ENCODE data around the gene CYB561. TPM values are rescaled to one million over a fixed set of nuclear protein-coding genes. Genes with fewer than 3 reads are reported as not detected.

CYB561 gene
- total RNA-seq, 1 experiment from 2014 or later, result 57.2 TPM

GRCh38 chr17:63479495-63480184 lies 33.5 kb upstream of the CYB561 start:
- Mint-ChIP-seq H3K27ac (ENCODE audit: low read depth, unreplicated experiment) (no peak overlapping the region), H3K27me3 (ENCODE audit: insufficient read depth, unreplicated experiment) (no peaks in the 10 kb centered on the region), H3K4me1 (ENCODE audit: insufficient read depth, unreplicated experiment) (no peaks in the 10 kb centered on the region), H3K4me3 (ENCODE audit: unreplicated experiment) (no peak overlapping the region), H3K36me3 (ENCODE audit: insufficient read depth, unreplicated experiment) (no peaks in the 10 kb centered on the region), H3K9me3 (ENCODE audit: unreplicated experiment) (no peaks in the 10 kb centered on the region)
- intact Hi-C loops (cut with micrococcal nuclease), result loop anchor here (1.0 to 2.0 kb wide), 3 partner anchors 33 to 54 kb away; partner anchors contain the start of gene CYB561
- no TSS peak for BruUV-seq (replicated peaks)
- ChIA-PET POLR2A (interaction anchor here (0.7 to 2.8 kb wide), 8 partner anchors 19 to 122 kb away, joined by 3 to 24 read pairs (median 4); partner anchors contain the start of gene CYB561), CTCF (interaction anchor here (0.5 to 6.9 kb wide), 26 partner anchors 8 to 351 kb away, joined by 3 to 216 read pairs (median 6); partner anchors contain the start of gene CYB561)
- DNase-seq (ENCODE audit: unreplicated experiment), result no peak
- TF ChIP-seq CTCF (IDR thresholded peaks at IDR 0.05; ENCODE audit: unreplicated experiment), result no peak

- peak; percentile 88 for TF ChIP-seq CTCF (IDR thresholded peaks at IDR 0.05; ENCODE audit: unreplicated experiment)
- BruUV-seq (replicated peaks), result no TSS peak
- Mint-ChIP-seq H3K27ac (ENCODE audit: low read depth, unreplicated experiment) (no peak overlapping the region), H3K27me3 (ENCODE audit: insufficient read depth, unreplicated experiment) (no peaks in the 10 kb centered on the region), H3K36me3 (ENCODE audit: insufficient read depth, unreplicated experiment) (no peaks in the 10 kb centered on the region), H3K4me3 (ENCODE audit: unreplicated experiment) (no peak overlapping the region), H3K9me3 (ENCODE audit: unreplicated experiment) (no peaks in the 10 kb centered on the region), H3K4me1 (ENCODE audit: insufficient read depth, unreplicated experiment) (no peaks in the 10 kb centered on the region)
- peak; percentile 91 for DNase-seq (ENCODE audit: unreplicated experiment)
- intact Hi-C loops (cut with micrococcal nuclease), result loop anchor here (1.0 to 2.0 kb wide), 3 partner anchors 33 to 54 kb away; partner anchors contain the start of gene CYB561
- POLR2A ChIA-PET, result interaction anchor here (0.6 to 2.8 kb wide), 10 partner anchors 8 to 143 kb away, joined by 3 to 24 read pairs (median 6); partner anchors contain the start of genes CYB561 and MAP3K3
- CTCF ChIA-PET, result interaction anchor here (0.5 to 6.9 kb wide), 36 partner anchors 7 to 509 kb away, joined by 3 to 216 read pairs (median 4); partner anchors contain the start of genes CYB561 and TACO1
Measured at GRCh38 chr17:63478814-63479494, 32.8 kb upstream of the CYB561 start.

GRCh38 chr17:63477480-63478440 lies 31.7 kb upstream of the CYB561 start:
- TF ChIP-seq CTCF (IDR thresholded peaks at IDR 0.05; ENCODE audit: unreplicated experiment), result no peak
- H3K27me3 Mint-ChIP-seq (ENCODE audit: insufficient read depth, unreplicated experiment), result no peaks in the 10 kb centered on the region
- H3K27ac Mint-ChIP-seq (ENCODE audit: low read depth, unreplicated experiment), result no peak overlapping the region
- BruUV-seq (replicated peaks), result no TSS peak
- no peaks in the 10 kb centered on the region for H3K9me3 Mint-ChIP-seq (ENCODE audit: unreplicated experiment)
- no peak for DNase-seq (ENCODE audit: unreplicated experiment)
- ChIA-PET CTCF (interaction anchor here (0.6 to 6.9 kb wide), 24 partner anchors 9 to 508 kb away, joined by 3 to 216 read pairs (median 6); partner anchors contain the start of genes CYB561 and TACO1), POLR2A (interaction anchor here (1.2 to 2.8 kb wide), 6 partner anchors 17 to 144 kb away, joined by 5 to 24 read pairs (median 12); partner anchors contain the start of genes CYB561 and MAP3K3)
- peak overlapping the region; percentile 63 for H3K4me3 Mint-ChIP-seq (ENCODE audit: unreplicated experiment)
- no peaks in the 10 kb centered on the region for H3K4me1 Mint-ChIP-seq (ENCODE audit: insufficient read depth, unreplicated experiment)
- H3K36me3 Mint-ChIP-seq (ENCODE audit: insufficient read depth, unreplicated experiment), result no peaks in the 10 kb centered on the region
- intact Hi-C loops (cut with micrococcal nuclease), result loop anchor here (2.0 kb wide), 1 partner anchor 43 kb away; no protein-coding TSS in a partner anchor

Measured in MCF 10A (cell line).